HG02642 (cell line): ENCODE data around the gene EPHB4.
"Not testable (repeated sequence)": the region's sequence is repeated elsewhere in the genome, so short reads cannot be mapped to it uniquely, and the experiment has no call there.

Experiments
- ATAC-seq: cut with Tn5 transposase; IDR thresholded peaks from one replicate; pipeline ENCODE4 v1.9.1; 2021; ENCODE audit warnings: mild to moderate bottlenecking; ENCODE audit not compliant: unreplicated experiment, poor library complexity

Gene EPHB4

DNA sequence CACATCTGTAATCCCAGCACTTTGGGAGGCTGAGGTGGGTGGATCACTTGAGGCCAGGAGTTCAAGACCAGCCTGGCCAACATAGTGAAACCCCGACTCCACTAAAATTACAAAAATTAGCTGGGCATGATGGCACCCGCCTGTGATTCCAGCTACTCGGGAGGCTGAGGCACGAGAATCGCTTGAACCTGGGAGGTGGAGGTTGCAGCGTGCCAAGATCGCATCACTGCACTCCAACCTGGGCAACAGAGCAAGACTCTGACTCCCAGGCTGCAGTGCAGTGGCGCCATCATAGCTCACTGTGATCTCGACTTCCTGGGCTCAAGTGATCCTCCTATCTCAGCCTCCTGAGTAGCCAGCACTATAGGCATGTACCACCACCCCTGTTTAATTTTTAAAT, 27.6 kb upstream of the EPHB4 start:
- ATAC-seq: not testable (repeated sequence)

DNA sequence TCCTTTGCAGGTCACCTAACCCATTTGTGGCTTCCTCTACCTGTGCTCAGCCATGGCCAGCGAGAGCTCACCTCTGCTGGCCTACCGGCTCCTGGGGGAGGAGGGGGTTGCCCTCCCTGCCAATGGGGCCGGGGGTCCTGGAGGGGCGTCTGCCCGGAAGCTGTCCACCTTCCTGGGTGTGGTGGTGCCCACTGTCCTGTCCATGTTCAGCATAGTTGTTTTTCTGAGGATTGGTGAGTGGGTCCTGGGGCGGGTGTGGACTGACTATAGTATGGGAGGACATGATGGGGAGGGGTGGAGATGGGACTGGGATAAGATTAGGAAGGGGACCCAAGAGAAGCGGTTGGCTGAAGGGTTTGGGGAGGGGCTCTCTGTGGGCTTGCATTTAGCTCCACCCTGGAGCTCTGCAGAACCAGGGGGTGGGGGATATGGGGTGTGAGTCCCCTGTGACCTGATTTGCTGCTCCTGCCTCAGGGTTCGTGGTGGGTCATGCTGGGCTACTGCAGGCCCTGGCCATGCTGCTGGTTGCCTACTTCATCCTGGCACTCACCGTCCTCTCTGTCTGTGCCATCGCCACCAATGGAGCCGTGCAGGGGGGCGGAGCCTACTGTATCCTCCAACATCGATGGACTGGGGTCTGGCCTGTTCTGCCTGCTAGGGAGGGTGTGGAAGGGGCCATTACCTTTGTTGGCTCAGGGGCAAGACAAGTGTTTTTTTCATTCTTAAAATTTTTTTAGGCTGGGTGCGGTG, 27.0 kb upstream of the EPHB4 start:
- no peak for ATAC-seq

DNA sequence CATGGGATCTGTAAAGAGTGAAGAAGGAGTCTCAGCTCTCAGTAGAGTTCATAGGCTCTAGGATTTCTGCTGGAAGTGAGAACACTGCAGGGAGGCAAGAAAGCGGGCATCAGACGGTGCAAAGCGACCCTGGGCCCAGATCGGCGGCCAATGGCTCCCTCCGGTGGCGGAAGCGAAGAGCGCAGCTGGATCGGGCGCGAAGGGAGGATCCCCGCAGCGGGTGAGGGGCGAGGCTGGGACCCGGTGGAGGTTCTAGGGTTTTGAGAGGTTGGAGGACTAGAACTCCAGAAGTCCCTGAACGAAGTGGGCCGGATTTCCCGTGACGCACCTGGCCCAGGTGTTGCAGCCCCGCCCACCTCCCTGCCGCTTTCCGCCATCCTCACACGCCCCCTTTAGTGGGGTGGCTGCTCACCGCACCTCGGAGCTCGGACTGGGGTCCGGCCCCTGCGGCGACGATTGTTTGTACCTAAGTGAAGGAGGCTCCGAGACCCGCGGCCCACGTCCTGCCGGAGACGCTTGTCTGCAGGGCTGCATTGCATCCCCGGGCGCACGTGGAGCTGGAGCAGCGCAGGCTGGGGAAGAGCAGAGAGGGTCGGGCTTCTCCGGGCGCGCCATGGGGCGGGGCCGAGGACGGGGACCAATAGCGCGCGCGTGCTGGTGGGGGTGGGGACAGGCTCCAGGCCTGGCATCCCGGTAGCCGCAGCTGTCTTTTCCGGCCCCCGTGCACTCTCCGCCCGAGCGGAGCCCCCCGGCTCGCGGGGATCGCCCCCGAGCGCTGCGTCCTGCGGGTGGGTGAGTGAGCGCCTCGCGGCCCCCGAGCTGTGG, 24.9 kb upstream of the EPHB4 start, which contains the start of gene SLC12A9:
SLC12A9 (plus strand) TSS at position 666 of the 825 bp plus-strand sequence. CDS start 1,485 bp downstream, outside the sequence.
- ATAC-seq: peak; percentile 92

DNA sequence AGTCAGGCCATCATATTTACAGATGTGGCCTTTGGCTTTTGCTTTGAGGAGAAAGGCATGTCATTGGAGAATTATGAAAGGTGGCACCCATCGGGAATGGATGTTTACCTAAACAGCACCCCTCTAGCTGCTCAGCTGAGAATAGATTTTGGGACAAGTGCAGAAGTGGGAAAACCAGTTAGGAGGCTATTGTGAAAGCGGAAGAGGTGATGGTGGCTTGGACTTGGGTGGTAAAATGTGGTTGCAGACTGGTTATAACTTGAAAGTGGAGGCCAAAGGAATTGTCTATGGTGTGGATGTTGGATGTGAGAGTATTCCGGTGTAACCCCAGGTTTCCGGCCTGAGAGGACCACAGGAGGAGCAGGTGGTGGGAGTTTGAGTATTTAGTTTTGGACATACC, 20.0 kb upstream of the EPHB4 start:
- no peak for ATAC-seq

DNA sequence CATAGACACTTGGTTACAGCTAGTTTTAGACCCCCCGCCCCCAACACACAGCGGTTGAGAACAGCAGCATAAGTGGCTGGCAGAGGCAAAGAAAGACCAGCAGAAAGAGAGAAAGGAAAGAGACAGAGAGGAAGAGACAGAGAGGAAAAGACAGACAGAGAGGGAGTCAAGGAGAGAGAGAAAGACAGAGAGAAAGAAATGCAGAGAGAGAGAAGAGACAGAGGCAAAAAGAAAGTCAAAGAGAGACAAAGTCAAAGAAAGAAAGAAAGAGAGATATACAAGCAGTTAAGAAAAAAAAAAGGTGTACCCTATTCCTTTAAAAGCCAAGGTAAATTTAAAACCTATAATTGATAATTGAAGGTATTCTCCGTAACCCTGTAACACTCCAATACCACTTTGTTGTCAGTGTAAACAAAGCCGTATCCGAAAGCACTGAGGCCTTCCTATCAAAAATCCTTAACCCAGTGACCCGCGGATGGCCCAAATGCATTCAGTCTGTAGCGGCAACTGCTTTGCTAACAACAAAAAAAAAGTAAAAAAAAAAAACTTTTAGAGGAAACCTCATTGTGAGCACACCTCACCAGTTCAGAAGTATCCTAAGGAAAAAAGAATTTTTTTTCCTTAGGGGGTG, 13.3 kb upstream of the EPHB4 start:
- no peak for ATAC-seq

DNA sequence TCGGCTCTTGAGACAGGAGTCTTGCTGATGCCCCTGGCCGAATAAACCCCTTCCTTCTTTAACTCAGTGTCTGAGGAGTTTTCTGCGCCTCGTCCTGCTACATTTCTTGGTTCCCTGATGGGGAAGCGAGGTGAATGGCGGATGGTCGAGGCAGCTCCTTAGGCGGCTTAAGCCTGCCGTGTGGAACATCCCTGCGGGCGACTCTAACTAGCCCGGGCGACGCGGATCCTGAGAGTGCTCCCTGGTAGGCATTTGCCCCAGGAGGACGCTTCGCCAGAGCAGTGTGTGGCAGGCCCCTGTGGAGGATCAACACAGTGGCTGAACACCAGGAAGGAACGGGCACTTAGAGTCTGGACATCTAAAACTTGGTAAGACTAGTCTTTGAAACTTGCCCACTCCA, 12.0 kb upstream of the EPHB4 start:
- no peak for ATAC-seq

DNA sequence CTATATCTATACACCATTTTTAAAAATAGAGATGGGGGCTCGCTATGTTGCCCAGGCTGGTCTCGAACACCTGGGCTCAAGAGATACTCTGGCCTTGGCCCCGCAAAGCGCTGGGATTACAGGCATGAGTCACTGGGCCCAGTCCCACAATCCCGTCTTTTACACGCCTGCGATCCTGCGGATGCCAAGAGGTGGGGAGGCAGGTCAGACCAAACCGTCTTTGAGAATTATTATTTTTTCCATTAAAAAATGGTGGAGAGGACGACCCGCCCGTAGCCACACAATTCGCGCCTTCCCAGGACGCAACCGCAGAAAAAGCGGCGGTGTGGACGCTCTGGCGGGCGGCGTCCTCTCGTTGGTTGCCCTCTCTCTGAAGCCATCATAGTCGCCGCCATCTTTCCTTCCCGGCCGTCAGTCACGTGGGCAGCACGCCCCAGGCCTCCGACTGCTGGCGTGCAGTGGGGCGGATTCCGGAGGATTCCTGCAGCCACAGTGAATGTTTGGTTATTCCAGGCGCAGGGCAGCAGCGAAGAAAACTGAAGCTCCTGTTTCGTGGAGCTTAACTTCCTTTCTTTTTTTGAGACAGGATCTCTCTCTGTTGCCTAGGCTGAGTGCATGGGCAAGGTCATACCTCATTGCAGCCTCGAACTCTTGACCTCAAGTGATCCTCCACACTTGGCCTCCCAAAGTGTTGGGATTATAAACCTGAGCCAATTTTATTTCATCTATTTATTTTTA, 9.9 kb upstream of the EPHB4 start:
- peak; percentile 95 for ATAC-seq

DNA sequence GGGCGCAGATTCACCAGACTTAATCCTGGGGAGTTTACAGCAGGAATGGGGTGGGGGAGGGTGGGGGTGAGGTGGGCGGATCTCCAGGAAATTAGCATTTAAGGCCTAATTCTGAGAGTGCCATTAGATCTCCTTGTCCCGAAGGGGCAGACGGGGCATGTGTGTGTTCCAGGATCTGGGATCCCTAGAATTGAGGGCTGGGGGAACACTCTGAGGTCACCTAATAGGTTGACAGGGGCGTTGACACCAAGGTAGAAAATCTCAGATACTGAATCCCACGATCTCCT, 9.4 kb upstream of the EPHB4 start:
- ATAC-seq: no peak

DNA sequence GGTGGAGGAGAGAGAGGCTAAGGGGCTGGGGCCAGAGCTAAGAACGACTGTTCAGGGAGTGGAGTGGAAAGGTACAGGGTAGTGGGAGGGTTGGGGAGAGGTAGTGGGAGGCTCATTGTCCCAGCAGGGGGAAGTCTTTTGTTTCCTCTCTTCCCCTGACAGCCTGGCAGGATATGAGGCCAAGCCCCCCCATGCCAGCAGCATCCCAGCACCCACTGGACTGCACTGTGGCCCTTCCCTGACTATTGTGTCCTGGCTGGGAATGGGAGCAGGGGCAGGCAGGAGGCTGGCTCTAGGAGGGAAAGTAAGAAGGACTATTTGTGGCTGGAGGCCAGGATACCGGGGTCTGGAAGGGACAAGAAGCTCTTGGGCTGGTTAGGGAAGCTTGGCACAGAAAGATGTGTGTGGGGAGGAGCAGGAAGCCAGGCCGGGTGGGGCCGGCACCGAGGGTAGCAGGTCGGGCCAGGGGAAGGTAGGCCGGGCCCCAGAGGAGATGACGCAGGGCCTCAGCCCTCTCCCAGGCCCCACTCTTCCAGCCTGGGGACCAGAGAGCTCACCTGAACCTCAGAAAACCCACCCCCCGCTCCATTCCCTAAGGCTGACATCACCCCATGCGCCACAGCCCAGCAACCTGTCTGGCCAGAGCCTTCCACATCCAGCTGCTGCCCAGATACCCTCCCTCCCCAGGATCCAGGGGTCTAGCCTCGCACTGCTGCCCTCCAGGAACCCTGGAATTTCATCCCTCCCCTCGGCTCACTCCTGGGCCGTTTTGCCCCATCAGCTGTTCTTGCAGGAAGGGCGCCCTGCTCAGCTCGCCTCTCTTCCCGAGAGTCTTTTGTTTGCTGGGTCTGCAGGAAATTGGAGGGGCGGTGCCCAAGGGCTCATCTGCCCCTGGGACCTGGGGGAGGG, 8.8 kb upstream of the EPHB4 start:
- no peak for ATAC-seq

DNA sequence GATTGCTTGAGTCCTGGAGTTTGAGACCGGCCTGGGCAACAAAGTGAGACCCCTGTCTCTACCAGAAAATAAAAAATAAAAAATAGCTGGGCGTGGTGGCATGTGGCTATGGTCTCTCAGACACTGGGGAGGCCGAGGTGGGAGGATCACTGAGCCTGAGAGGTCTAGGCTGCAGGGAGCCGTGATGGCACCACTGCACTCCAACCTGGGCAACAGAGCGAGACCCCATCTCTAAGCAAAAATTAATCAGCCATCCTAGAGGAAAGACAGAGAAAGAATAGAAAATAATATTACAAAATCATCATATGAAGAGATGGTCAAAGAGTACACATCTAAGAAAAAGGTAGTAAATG, 4.9 kb upstream of the EPHB4 start:
- no peak for ATAC-seq

DNA sequence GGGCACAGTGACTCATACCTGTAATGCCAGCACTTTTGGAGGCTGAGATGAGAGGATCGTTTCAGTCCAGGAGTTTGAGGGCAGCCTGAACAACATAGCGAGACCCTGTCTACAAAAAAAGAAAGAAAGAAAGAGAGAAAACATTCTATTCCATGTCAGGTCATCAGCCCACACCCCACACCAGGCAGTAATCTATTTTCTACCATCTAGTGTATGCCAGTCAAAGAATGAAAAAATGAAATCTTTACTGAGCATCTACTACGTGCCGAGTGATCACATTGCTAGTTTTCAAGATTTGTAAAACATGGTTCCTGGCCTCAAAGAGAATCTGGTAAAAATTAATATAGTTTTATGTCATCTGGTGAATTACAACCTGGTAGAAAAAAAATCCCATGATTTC, 3.1 kb upstream of the EPHB4 start:
- ATAC-seq: no peak

DNA sequence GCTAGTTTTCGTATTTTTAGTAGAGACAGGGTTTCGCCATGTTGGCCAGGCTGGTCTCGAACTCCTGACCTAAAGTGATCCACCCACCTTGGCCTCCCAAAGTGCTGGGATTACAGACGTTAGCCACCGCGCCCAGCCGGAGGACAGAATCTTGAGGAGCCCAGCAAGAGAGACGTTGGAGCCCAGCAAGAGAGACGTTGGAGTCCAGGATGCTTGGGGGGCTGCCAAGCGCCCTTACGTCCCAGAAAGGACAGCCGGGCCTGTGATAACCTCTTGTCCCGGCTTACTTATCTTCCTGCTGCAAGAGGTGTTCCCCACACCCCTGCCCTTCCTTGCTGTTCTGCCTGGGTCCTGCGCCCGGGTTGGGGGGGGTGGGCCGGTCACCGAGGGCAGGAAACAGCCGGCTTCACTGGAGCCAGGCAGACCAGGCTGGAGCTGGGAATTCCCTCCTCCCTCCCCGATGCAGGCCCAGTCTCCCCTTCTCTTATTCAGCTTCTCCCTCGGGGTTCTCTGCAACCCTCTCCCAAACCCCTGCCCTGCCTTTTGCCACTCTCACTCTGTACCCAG, 1.9 kb upstream of the EPHB4 start:
- no peak for ATAC-seq

DNA sequence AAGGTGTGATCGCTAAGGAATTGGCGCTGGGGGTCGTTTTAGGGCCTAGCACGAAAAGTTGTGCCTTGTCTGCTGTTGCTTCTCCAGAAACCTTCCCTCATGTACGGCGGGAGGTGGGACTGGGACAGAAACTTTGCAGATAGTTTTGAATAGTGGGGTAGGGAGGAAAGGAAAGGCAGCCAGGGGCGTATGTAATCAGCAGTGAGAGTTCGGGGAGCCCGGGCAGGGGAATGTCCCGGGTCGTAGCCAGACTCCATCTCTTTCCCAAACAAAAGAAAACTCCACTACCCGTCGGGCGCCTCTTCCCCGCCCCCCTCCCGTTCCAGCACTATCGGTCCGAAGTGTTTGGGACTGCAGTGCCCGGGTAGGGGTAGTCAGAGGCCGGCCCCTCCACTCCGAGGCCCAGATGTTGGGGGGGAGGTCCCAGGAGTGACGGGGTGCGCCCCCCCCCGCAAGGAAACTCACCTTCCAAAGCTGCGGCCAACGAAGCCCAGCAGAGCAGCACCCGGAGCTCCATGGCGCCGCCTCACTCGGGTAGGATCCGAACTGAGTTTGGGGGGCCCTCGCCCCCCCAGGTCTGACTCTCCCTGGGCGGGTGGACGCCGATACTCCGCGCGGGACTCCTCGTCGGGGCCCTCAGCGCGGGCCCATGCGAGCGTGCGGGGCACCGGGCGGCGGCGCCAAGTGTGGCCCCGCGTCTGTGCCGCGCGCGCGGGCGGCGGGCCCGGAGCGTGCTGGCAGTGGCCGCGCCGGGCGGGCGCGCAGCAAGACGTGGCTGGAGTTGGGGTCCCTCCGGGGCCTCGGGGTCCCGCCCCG, 601 bp downstream of the EPHB4 start:
- no peak for ATAC-seq

DNA sequence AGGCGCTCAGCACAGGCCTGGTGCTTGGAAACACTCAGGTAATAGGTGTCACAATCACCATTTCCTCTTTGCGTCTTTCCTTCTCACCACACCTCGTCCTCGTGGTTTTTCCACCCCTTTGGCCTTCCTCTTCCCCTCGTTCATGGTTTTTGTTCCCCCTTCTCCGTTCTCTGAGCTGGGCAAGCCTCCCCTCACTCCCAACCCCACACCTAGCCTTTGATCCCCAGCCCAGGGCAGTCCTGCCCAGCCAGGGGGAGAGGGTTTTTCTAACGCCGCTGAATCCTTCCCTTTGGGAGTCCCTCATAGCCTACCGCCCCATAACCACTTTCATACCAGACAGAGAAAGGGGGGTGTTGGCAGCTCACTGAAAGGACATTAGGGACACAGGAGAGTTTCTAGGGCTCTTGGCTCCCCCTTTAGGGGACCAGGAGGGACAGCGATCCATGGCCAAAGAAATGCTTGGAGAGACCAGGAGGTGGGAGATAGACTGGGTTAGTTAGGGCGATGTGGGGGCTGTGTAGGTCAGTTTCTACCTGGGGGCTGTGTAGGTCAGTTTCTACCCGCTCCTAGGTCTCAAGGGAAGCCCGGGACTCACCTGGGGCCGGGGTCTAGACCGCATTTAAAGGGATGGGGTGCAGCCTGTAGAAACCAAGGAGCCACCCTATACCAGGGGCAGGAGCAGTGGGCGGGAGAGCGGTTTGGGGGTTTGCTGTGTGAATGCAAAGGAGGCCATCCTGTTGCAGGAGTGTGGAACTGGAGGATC, 1.4 kb downstream of the EPHB4 start:
- ATAC-seq: no peak

DNA sequence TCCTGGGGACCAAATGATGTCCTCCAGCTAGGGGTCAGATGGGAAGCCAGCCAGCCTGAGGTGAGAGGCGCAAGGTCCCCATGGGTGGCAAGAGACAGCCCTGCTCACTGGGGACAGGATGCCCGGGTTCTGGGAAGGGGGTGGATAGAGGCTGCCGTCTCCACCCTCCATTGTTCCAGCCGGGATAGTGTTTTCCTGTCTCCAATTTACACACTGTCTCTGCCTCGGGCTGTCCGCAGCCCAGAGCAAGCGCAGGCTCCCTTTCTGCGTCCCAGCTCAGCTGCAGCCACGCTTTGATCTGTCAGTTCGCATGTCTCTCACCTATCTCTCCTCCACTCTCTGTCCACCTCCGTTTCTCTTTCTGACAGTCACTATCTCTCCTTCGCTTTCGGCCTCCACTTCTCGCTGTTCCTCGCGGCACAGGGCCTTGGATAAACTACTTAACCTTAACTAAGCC, 2.1 kb downstream of the EPHB4 start:
- ATAC-seq: no peak

DNA sequence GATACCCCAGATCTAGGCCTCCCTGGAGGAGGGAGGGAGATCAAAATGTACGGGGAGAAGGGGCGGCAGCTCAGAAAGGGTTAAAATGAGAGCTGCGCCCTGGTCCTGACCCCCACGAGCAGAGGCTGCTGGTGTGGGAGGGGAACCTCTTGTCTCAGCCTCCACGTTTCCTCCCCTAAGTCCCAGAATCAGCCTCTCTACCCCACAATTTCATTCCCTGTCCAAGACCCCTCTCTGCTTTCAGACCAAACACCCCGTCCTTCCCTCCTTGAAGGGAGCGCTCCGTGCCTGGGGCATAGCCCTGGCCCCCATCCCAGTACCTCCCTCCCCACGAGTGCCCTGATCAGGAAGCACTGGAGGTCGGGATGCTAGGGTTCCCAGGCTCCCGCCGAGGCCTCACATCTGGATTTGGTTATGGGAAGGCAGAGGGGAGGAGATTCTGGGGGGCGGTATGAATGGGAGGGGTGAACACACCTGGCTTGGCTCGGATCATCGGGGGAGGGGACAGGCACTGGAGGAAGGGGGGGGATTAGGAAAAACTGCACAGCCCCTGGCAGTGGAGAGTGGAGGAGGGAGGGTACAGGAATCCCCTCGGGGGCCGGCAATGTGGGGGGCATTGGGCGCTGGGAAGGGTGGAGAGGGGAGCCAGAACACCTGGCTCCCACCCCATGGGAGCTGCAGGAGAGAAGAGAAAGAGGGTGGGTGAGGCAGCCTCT, 2.7 kb downstream of the EPHB4 start:
- ATAC-seq: no peak

DNA sequence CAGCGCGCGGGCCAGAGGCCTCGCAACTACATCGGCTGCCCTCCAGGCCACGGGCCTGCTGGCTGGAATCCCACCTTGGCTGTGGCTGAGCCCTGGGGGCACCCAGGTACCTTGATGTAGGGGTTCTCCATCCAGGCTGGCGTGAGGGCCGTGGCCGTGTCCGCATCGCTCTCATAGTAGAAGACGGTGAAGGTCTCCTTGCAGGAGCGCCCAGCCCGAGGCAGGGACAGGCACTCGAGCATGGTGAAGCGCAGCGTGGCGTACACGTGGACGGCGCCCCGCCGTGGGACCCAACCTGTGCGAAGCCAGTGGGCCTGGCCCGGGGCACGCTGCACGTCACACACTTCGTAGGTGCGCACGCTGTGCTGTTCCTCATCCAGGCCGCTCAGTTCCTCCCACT, 3.8 kb downstream of the EPHB4 start:
- ATAC-seq: no peak
